ENCODE data around the gene IFFO2. TPM values are rescaled to one million over a fixed set of nuclear protein-coding genes. Genes with fewer than 3 reads are reported as not detected.

IFFO2 gene
- total and polyA plus RNA-seq, 2 of the 13 experiments (the other 11 are each of a cell fraction or from before 2014, with no cell fraction given): 7.3 to 16.7 TPM

DNA sequence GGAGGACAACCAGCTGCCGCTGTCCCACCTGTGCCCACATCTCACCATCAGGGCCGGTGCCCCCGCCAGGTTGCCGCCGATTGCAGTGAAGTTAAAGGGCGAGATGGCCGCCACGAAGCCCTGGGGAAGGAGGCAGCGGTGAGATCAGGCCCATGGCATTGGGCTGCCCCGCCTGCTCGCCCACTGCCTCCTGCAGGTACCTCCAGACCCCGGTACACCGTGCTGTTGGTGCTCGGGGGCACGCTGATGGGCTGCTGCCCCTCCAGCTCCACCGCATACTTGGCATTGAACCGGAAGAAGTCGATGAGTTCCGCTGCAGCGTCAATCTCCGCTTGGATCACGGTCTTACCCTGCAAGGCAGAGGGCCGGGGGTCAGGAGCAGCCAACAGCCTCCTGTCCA is 73.4 kb downstream of the IFFO2 start:
- CTCF ChIA-PET (ENCODE audit: low intra/inter-chr PET ratio, low total read pairs): interaction anchor here (3.0 kb wide), 1 partner anchor 30 kb away, joined by 29 read pairs; no protein-coding TSS in a partner anchor
- no peak for FAIRE-seq

DNA sequence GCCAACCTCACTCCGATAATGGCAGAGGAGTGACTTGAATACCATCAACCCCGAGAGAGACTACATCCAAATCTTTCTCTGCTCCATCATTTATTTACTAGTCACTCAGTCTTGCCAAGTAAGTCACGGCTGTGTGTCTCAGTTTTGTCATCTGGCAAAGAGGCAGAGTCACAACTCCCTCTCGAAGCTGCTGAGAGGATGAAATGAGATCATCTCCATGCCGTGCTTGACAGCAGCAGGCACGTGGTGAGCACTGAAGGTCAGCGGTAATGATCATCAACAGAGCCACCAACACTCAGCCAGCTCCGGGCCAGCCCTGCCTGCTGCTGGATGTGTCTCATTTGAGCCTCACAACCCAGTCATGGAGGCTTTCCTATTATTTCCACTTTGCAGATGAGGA is 74.0 kb downstream of the IFFO2 start:
- Histone ChIP-seq H3K9me3 (ENCODE audit: low read length) (no peaks in the 10 kb centered on the region), H3K4me1 (ENCODE audit: insufficient read depth, low read length) (no peaks in the 10 kb centered on the region), H3K79me2 (ENCODE audit: insufficient read depth, low read length) (no peaks in the 10 kb centered on the region), H3K9ac (ENCODE audit: insufficient read depth, low read depth, low read length) (no peak overlapping the region), H2AFZ (ENCODE audit: low read length) (no peak overlapping the region), H4K20me1 (ENCODE audit: insufficient read depth, low read length) (peaks cover 29% of the 10 kb centered on the region), H3K27ac (ENCODE audit: extremely low read length, insufficient read depth, low read length) (no peak overlapping the region), H3K36me3 (replicated peaks in 1 of 2; ENCODE audit: control insufficient read depth in 1 of 2, insufficient read depth in 2 of 2, low read length in 2 of 2) (peaks cover 53 to 92% of the 10 kb centered on the region in 2 experiments), H3K4me3 (replicated peaks in 1 of 3; ENCODE audit: insufficient read depth in 1 of 3, low read depth in 2 of 3, low read length in 3 of 3) (no peak overlapping the region), H3K4me2 (ENCODE audit: low read depth, low read length) (no peak overlapping the region), H3K27me3 (ENCODE audit: control insufficient read depth in 1 of 2, insufficient read depth in 2 of 2, low read length in 2 of 2) (no peaks in the 10 kb centered on the region)
- intact Hi-C loops (cut with micrococcal nuclease; ENCODE audit: unreplicated experiment): no loop called here
- ATAC-seq (no peak), FAIRE-seq (no peak), DNase-seq (ENCODE audit: low spot score) (no peak)
- WGBS (ENCODE audit: low lambda C conversion rate): 93% methylated on average over 7 of the region's 8 CpGs
- in situ Hi-C loops (cut with HindIII; ENCODE audit: extremely low pct_ligation_motif_present, low pct_unique_long_range_greater_than_20kb): no loop called here
- BruUV-seq (replicated peaks): no TSS peak
- no peak for TF ChIP-seq ZSCAN21 (CRISPR knock-in tag; IDR thresholded peaks at IDR 0.05; ENCODE audit: borderline replicate concordance)
- TF ChIP-seq CBX2 (IDR thresholded peaks at IDR 0.05; ENCODE audit: low read depth, low read length): no peak
- no peak for TF ChIP-seq CBX2 (CRISPR knock-in tag; IDR thresholded peaks at IDR 0.05; ENCODE audit: low read depth)
- TF ChIP-seq, protein P1, sequence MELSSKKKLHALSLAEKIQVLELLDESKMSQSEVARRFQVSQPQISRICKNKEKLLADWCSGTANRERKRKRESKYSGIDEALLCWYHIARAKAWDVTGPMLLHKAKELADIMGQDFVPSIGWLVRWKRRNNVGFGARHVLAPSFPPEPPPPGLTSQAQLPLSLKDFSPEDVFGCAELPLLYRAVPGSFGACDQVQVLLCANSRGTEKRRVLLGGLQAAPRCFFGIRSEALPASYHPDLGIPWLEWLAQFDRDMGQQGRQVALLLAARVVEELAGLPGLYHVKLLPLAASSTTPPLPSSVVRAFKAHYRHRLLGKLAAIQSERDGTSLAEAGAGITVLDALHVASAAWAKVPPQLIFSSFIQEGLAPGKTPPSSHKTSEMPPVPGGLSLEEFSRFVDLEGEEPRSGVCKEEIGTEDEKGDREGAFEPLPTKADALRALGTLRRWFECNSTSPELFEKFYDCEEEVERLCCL (CRISPR knock-in tag; IDR thresholded peaks at IDR 0.05; ENCODE audit: borderline replicate concordance): no peak
- peak; percentile 87 for TF ChIP-seq RBM22 (optimal IDR thresholded peaks at IDR 0.05; ENCODE audit: low read length)
- no peak for TF ChIP-seq KLF12 (CRISPR knock-in tag; IDR thresholded peaks at IDR 0.05; ENCODE audit: borderline replicate concordance)
- TF ChIP-seq ELF4 (CRISPR knock-in tag; IDR thresholded peaks at IDR 0.05; ENCODE audit: borderline replicate concordance): no peak
- no peak for TF ChIP-seq ZFP41 (CRISPR knock-in tag; IDR thresholded peaks at IDR 0.05; ENCODE audit: borderline replicate concordance)
- ChIA-PET CTCF (ENCODE audit: low intra/inter-chr PET ratio, low total read pairs) (no interaction called here), POLR2A (no interaction called here)

More for the DNA sequence above, 73.4 kb downstream of the IFFO2 start:
- no TSS peak for BruUV-seq (replicated peaks)
- Histone ChIP-seq H2AFZ (ENCODE audit: low read length) (no peak overlapping the region), H3K4me3 (replicated peaks in 1 of 3; ENCODE audit: insufficient read depth in 1 of 3, low read depth in 2 of 3, low read length in 3 of 3) (no peak overlapping the region), H3K27me3 (ENCODE audit: control insufficient read depth in 1 of 2, insufficient read depth in 2 of 2, low read length in 2 of 2) (no peaks in the 10 kb centered on the region), H3K9ac (ENCODE audit: insufficient read depth, low read depth, low read length) (no peak overlapping the region), H4K20me1 (ENCODE audit: insufficient read depth, low read length) (peaks cover 25% of the 10 kb centered on the region), H3K4me2 (ENCODE audit: low read depth, low read length) (no peak overlapping the region), H3K4me1 (ENCODE audit: insufficient read depth, low read length) (no peaks in the 10 kb centered on the region), H3K9me3 (ENCODE audit: low read length) (no peaks in the 10 kb centered on the region), H3K36me3 (replicated peaks in 1 of 2; ENCODE audit: control insufficient read depth in 1 of 2, insufficient read depth in 2 of 2, low read length in 2 of 2) (peaks cover 52 to 92% of the 10 kb centered on the region in 2 experiments), H3K79me2 (ENCODE audit: insufficient read depth, low read length) (no peaks in the 10 kb centered on the region), H3K27ac (ENCODE audit: extremely low read length, insufficient read depth, low read length) (no peak overlapping the region)
- DNase-seq (ENCODE audit: low spot score) (no peak), ATAC-seq (no peak)
- TF ChIP-seq POLR2A (IDR thresholded peaks at IDR 0.05; ENCODE audit: insufficient read depth in 1 of 2, low read depth in 2 of 2, low read length in 2 of 2) (0 out of 4 replicates have a peak, but pooled peaks of 1 of the 2 experiments have one; percentile 4), ZNF766 (CRISPR knock-in tag; IDR thresholded peaks at IDR 0.05; ENCODE audit: borderline replicate concordance) (no peak), RBFOX2 (IDR thresholded peaks at IDR 0.05; ENCODE audit: low read depth, low read length) (0 out of 2 replicates have a peak, but pooled peaks have one; percentile 40), AGO2 (optimal IDR thresholded peaks at IDR 0.05; ENCODE audit: low read depth, low read length) (peak; percentile 81), IKZF4 (CRISPR knock-in tag; IDR thresholded peaks at IDR 0.05; ENCODE audit: borderline replicate concordance, low read depth, not compliant biosample characterization) (no peak)
- TF ChIP-seq, protein P2, sequence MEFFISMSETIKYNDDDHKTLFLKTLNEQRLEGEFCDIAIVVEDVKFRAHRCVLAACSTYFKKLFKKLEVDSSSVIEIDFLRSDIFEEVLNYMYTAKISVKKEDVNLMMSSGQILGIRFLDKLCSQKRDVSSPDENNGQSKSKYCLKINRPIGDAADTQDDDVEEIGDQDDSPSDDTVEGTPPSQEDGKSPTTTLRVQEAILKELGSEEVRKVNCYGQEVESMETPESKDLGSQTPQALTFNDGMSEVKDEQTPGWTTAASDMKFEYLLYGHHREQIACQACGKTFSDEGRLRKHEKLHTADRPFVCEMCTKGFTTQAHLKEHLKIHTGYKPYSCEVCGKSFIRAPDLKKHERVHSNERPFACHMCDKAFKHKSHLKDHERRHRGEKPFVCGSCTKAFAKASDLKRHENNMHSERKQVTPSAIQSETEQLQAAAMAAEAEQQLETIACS (CRISPR knock-in tag; IDR thresholded peaks at IDR 0.05): no peak
- WGBS (ENCODE audit: low lambda C conversion rate): over 99% methylated on average over 16 of the region's 23 CpGs
- in situ Hi-C loops (cut with HindIII; ENCODE audit: extremely low pct_ligation_motif_present, low pct_unique_long_range_greater_than_20kb): no loop called here
- POLR2A ChIA-PET: no interaction called here
- intact Hi-C loops (cut with micrococcal nuclease; ENCODE audit: unreplicated experiment): no loop called here
